Endothelial cell of umbilical vein (primary cell): ENCODE data around the gene CD81. TPM values are rescaled to one million over a fixed set of nuclear protein-coding genes. Genes with fewer than 3 reads are reported as not detected.

Source experiments
- BruUV-seq: library from RNA; stranded (reverse); fragments of 400-500 nt; replicated peaks from 2 replicates; lab custom pipeline; 2021; lab: Mats Ljungman, UMichigan
- CTCF ChIA-PET: fragments of 300-600, 350-600 bp; sonication (Branson Sonifier 250); formaldehyde crosslinking; loops from one replicate; lab custom pipeline; 2021; ENCODE audit warnings: antibody characterized with exemption, inconsistent platforms; lab: Charles Lee
- POLR2A ChIA-PET: fragments of 300-600, 350-600 bp; sonication (Branson Sonifier 250); formaldehyde crosslinking; loops from one replicate; lab custom pipeline; 2021; ENCODE audit warnings: antibody characterized with exemption, inconsistent platforms; lab: Charles Lee
- DNase-seq: peaks from one replicate; pipeline ENCODE4 v3.0.0-alpha.2; 2011; ENCODE audit warnings: low read depth, low spot score
- FAIRE-seq: peaks from 2 replicates; lab custom pipeline; 2011; peaks lifted over from hg19 to GRCh38; lab: Jason Lieb, UNC
- H2AFZ ChIP-seq: 2 replicates; pipeline ENCODE4 v1.6.0; 2012; ENCODE audit warnings: low read depth, low read length, control low read depth, inconsistent platforms
- H3K27ac ChIP-seq: 2 replicates; pipeline ENCODE4 v1.5.1; 2011; ENCODE audit warnings: low read depth, mild to moderate bottlenecking, control low read depth, low read length, moderate library complexity; ENCODE audit not compliant: insufficient read depth
- H3K27me3 ChIP-seq, 2 experiments: 2 replicates each; pipeline versions ENCODE4 v1.6.0 to v1.6.1; 2011; ENCODE audit warnings: low read length in 2 of 2, mixed read lengths in 1 of 2; ENCODE audit not compliant: control insufficient read depth in 2 of 2, insufficient read depth in 2 of 2
- H3K36me3 ChIP-seq, 2 experiments: 2 replicates in 1 of 2; 3 replicates in 1 of 2; pipeline ENCODE4 v1.5.1; 2011; ENCODE audit warnings: low read length in 2 of 2, mild to moderate bottlenecking in 1 of 2, moderate library complexity in 1 of 2; ENCODE audit not compliant: control insufficient read depth in 2 of 2, insufficient read depth in 2 of 2; ENCODE audit errors: extremely low read depth in 1 of 2
- H3K4me1 ChIP-seq: 3 replicates; pipeline ENCODE4 v1.5.1; 2011; ENCODE audit warnings: mild to moderate bottlenecking, low read length; ENCODE audit not compliant: control insufficient read depth, insufficient read depth; ENCODE audit errors: extremely low read depth
- H3K4me2 ChIP-seq: 2 replicates; pipeline ENCODE4 v1.6.1; 2011; ENCODE audit warnings: low read length, control low read depth, mixed read lengths; ENCODE audit not compliant: insufficient read depth
- H3K4me3 ChIP-seq, 3 experiments: fragments of 200-600 bp in 1 of 3; sonication (generic), shearing (Covaris generic) in 1 of 3; replicated peaks in 1 of 3; 2 replicates each; pipeline ENCODE4 v1.5.1; 2011 to 2016; ENCODE audit warnings: control low read depth in 3 of 3, low read length in 3 of 3, mild to moderate bottlenecking in 2 of 3, inconsistent platforms in 1 of 3, low read depth in 1 of 3, moderate library complexity in 1 of 3; ENCODE audit not compliant: insufficient read depth in 1 of 3
- H3K79me2 ChIP-seq: 2 replicates; pipeline ENCODE4 v1.6.0; 2012; ENCODE audit warnings: low read length, inconsistent platforms; ENCODE audit not compliant: control insufficient read depth, insufficient read depth
- H3K9ac ChIP-seq: replicated peaks from 2 replicates; pipeline ENCODE3; 2011; ENCODE audit warnings: low read length, control low read depth; ENCODE audit not compliant: insufficient read depth; ENCODE audit errors: extremely low read depth
- H3K9me1 ChIP-seq: replicated peaks from 3 replicates; pipeline ENCODE4 v1.6.0; 2011; ENCODE audit warnings: mild to moderate bottlenecking, low read length; ENCODE audit not compliant: control insufficient read depth, insufficient read depth; ENCODE audit errors: extremely low read depth
- H3K9me3 ChIP-seq: replicated peaks from 2 replicates; pipeline ENCODE4 v1.5.1; 2012; ENCODE audit warnings: low read length, inconsistent platforms; ENCODE audit not compliant: control insufficient read depth, insufficient read depth
- H4K20me1 ChIP-seq: replicated peaks from 2 replicates; pipeline ENCODE3; 2011; ENCODE audit warnings: mild to moderate bottlenecking, low read length; ENCODE audit not compliant: control insufficient read depth, insufficient read depth; ENCODE audit errors: extremely low read depth
- CTCF ChIP-seq, 2 donors: IDR thresholded peaks; 1 replicate in 1 of 2; 2 replicates in 1 of 2; pipeline ENCODE4 v1.5.1; 2011; ENCODE audit warnings: low read length in 2 of 2, mild to moderate bottlenecking in 2 of 2, moderate library complexity in 2 of 2, control low read depth in 1 of 2, inconsistent platforms in 1 of 2, low read depth in 1 of 2; ENCODE audit not compliant: insufficient read depth in 1 of 2; ENCODE audit errors: extremely low read depth in 1 of 2
- EZH2 ChIP-seq: IDR thresholded peaks from 2 replicates; pipeline ENCODE4 v1.6.1; 2012; ENCODE audit warnings: borderline replicate concordance, low read depth, mild to moderate bottlenecking, moderate library complexity, low read length, inconsistent platforms; ENCODE audit not compliant: severe bottlenecking
- FOS ChIP-seq: IDR thresholded peaks from 2 replicates; pipeline ENCODE4 v1.6.1; 2011; ENCODE audit warnings: mild to moderate bottlenecking, low read length, moderate library complexity, borderline replicate concordance; ENCODE audit not compliant: insufficient read depth
- GATA2 ChIP-seq: IDR thresholded peaks from 2 replicates; pipeline ENCODE4 v1.7.0; 2011; ENCODE audit warnings: low read depth, mild to moderate bottlenecking, moderate library complexity, mixed read lengths, low read length; ENCODE audit not compliant: insufficient read length, insufficient read depth
- JUN ChIP-seq: IDR thresholded peaks from 2 replicates; pipeline ENCODE4 v1.6.1; 2011; ENCODE audit warnings: borderline replicate concordance, low read depth; ENCODE audit not compliant: insufficient read length, insufficient read depth
- MAX ChIP-seq: IDR thresholded peaks from 2 replicates; pipeline ENCODE4 v1.6.1; 2011; ENCODE audit not compliant: insufficient read depth, insufficient read length
- MYC ChIP-seq: IDR thresholded peaks from one replicate; pipeline ENCODE4 v1.6.1; 2011; ENCODE audit warnings: mild to moderate bottlenecking, low read depth, low read length
- POLR2A ChIP-seq: IDR thresholded peaks from 2 replicates; pipeline ENCODE4 v1.6.1; 2012; ENCODE audit warnings: low read depth, mild to moderate bottlenecking, control low read depth, low read length
- POLR2AphosphoS5 ChIP-seq: IDR thresholded peaks from 2 replicates; pipeline ENCODE4 v1.6.1; 2012; ENCODE audit warnings: low read depth, mild to moderate bottlenecking, control low read depth, low read length, moderate library complexity; ENCODE audit not compliant: insufficient read depth
- dilution Hi-C: fragments of 300-500 bp; cut with MboI; formaldehyde crosslinking; loops from one replicate; pipeline ENCODE4 v1.15.0; 2019; ENCODE audit warnings: low sequenced_read_pairs; ENCODE audit not compliant: extremely low pct_ligation_motif_present
- intact Hi-C: fragments of 100-400 bp; cut with micrococcal nuclease; formaldehyde crosslinking; loops from one replicate; pipeline ENCODE4 v1.10.0; 2022
- polyA plus RNA-seq, 4 experiments: library from polyadenylated mRNA; depleted of rRNA in 3 of 4; stranded (reverse) in 3 of 4; unstranded in 1 of 4; fragments of >200 nt; gene quantifications; 2 replicates each; pipeline versions ENCODE4 v1.2.1 to v1.2.3, GENCODE V29; 2011 to 2012; ENCODE audit warnings: missing spikeins in 1 of 4
- total RNA-seq: library from RNA; stranded (reverse); gene quantifications from 2 replicates; pipeline ENCODE4 v1.2.3, GENCODE V29; 2021

The CD81 gene
- total and polyA plus RNA-seq, 2 donors (not counting 3 experiments of a cell fraction or from before 2014, with no cell fraction given): 409 to 802 TPM

- H3K4me2 ChIP-seq: no peak overlapping the region
- intact Hi-C loops (no loop called here), dilution Hi-C loops (no loop called here)
- TF ChIP-seq EZH2 (no peak), CTCF (IDR thresholded peaks at IDR 0.05; ENCODE audit: extremely low read depth in 1 of 2, insufficient read depth in 1 of 2, low read depth in 1 of 2, low read length in 2 of 2) (no peak), MYC (no peak), POLR2AphosphoS5 (no peak), FOS (no peak), MAX (no peak), JUN (no peak), POLR2A (no peak), GATA2 (no peak)
- peaks cover 9% of the 10 kb centered on the region for H3K4me1 ChIP-seq
- no peak overlapping the region for H3K9ac ChIP-seq
- ChIA-PET CTCF (no interaction called here), POLR2A (no interaction called here)
- no peak overlapping the region for H3K4me3 ChIP-seq
- no TSS peak for BruUV-seq
- peaks cover 2 to 29% of the 10 kb centered on the region in 2 experiments for H3K36me3 ChIP-seq
- H3K9me1 ChIP-seq: no peaks in the 10 kb centered on the region
- no peak overlapping the region for H3K27ac ChIP-seq
- peaks cover 79% of the 10 kb centered on the region for H3K79me2 ChIP-seq
- peaks cover 2% of the 10 kb centered on the region for H4K20me1 ChIP-seq
- H3K27me3 ChIP-seq: no peaks in the 10 kb centered on the region
- no peak overlapping the region for H2AFZ ChIP-seq
- no peaks in the 10 kb centered on the region for H3K9me3 ChIP-seq
- FAIRE-seq (no peak), DNase-seq (no peak)
Measured at GRCh38 chr11:2390091-2390724, 13.1 kb downstream of the CD81 start.
